ENCODE measurements around the gene XPA. TPM values are rescaled to one million over a fixed set of nuclear protein-coding genes. Genes with fewer than 3 reads are reported as not detected.
"Not testable (repeated sequence)": the region's sequence is repeated elsewhere in the genome, so short reads cannot be mapped to it uniquely, and the experiment has no call there.

Gene XPA
- total RNA-seq, 2 donors from 2014 or later, result 4.9 to 7.3 TPM

GRCh38 chr9:97704851-97705250 is 7.7 kb upstream of the XPA start:
- no peak overlapping the region for H3K9ac ChIP-seq (ENCODE audit: extremely low read depth, low read length, poor library complexity, severe bottlenecking)
- Mint-ChIP-seq H3K27me3 (ENCODE audit: insufficient read depth) (peaks cover 28% of the 10 kb centered on the region), H3K27ac (no peak overlapping the region), H3K9me3 (no peaks in the 10 kb centered on the region), H3K4me1 (peaks cover 24% of the 10 kb centered on the region), H3K4me3 (no peak overlapping the region), H3K36me3 (ENCODE audit: low read depth) (no peaks in the 10 kb centered on the region)
- H3K27ac ChIP-seq (ENCODE audit: low read depth, low read length), result no peak overlapping the region
- no peak for TF ChIP-seq CTCF (conservative IDR thresholded peaks at IDR 0.05)
- H3K4me3 ChIP-seq (ENCODE audit: low read length), result no peak overlapping the region
- DNase-seq, result no peak
- H3K27me3 ChIP-seq (ENCODE audit: control insufficient read depth, insufficient read depth, low read length, poor library complexity, severe bottlenecking), result peaks cover 7% of the 10 kb centered on the region
- H3K9me3 ChIP-seq (ENCODE audit: control insufficient read depth, low read length), result no peaks in the 10 kb centered on the region
- no peaks in the 10 kb centered on the region for H3K4me1 ChIP-seq (ENCODE audit: control insufficient read depth, insufficient read depth, low read length)
- no peaks in the 10 kb centered on the region for H3K36me3 ChIP-seq (ENCODE audit: control insufficient read depth, insufficient read depth, low read length)
- 86% methylated on average over 3 to 4 of the region's 4 CpGs for WGBS, 2 experiments (ENCODE audit: insufficient coverage in 1 of 2, insufficient read length in 1 of 2)

- Mint-ChIP-seq H3K27me3 (ENCODE audit: insufficient read depth) (peaks cover 29% of the 10 kb centered on the region), H3K4me3 (no peak overlapping the region), H3K36me3 (ENCODE audit: low read depth) (no peaks in the 10 kb centered on the region), H3K4me1 (peaks cover 30% of the 10 kb centered on the region), H3K27ac (no peak overlapping the region), H3K9me3 (no peaks in the 10 kb centered on the region)
- no peak for DNase-seq
- Histone ChIP-seq H3K36me3 (ENCODE audit: control insufficient read depth, insufficient read depth, low read length) (no peaks in the 10 kb centered on the region), H3K4me3 (ENCODE audit: low read length) (no peak overlapping the region), H3K9ac (ENCODE audit: extremely low read depth, low read length, poor library complexity, severe bottlenecking) (no peak overlapping the region), H3K27ac (ENCODE audit: low read depth, low read length) (no peak overlapping the region), H3K27me3 (ENCODE audit: control insufficient read depth, insufficient read depth, low read length, poor library complexity, severe bottlenecking) (peaks cover 7% of the 10 kb centered on the region), H3K9me3 (ENCODE audit: control insufficient read depth, low read length) (no peaks in the 10 kb centered on the region), H3K4me1 (ENCODE audit: control insufficient read depth, insufficient read depth, low read length) (no peaks in the 10 kb centered on the region)
- 91 to 92% methylated on average over 3 of the region's 3 CpGs for WGBS, 2 experiments (ENCODE audit: insufficient coverage in 1 of 2, insufficient read length in 1 of 2)
- TF ChIP-seq CTCF (conservative IDR thresholded peaks at IDR 0.05), result no peak
Observed at GRCh38 chr9:97704345-97704677, 7.2 kb upstream of the XPA start.

- no peaks in the 10 kb centered on the region for H3K36me3 Mint-ChIP-seq (ENCODE audit: low read depth)
- Histone ChIP-seq H3K36me3 (ENCODE audit: control insufficient read depth, insufficient read depth, low read length) (no peaks in the 10 kb centered on the region), H3K9ac (ENCODE audit: extremely low read depth, low read length, poor library complexity, severe bottlenecking) (no peak overlapping the region), H3K4me3 (ENCODE audit: low read length) (no peak overlapping the region), H3K9me3 (ENCODE audit: control insufficient read depth, low read length) (no peaks in the 10 kb centered on the region), H3K27me3 (ENCODE audit: control insufficient read depth, insufficient read depth, low read length, poor library complexity, severe bottlenecking) (peaks cover 7% of the 10 kb centered on the region), H3K27ac (ENCODE audit: low read depth, low read length) (no peak overlapping the region), H3K4me1 (ENCODE audit: control insufficient read depth, insufficient read depth, low read length) (no peaks in the 10 kb centered on the region)
- H3K27ac Mint-ChIP-seq, result no peak overlapping the region
- 82 to 85% methylated on average over 8 to 11 of the region's 11 CpGs for WGBS, 2 experiments (ENCODE audit: insufficient coverage in 1 of 2, insufficient read length in 1 of 2)
- peaks cover 31% of the 10 kb centered on the region for H3K4me1 Mint-ChIP-seq
- peaks cover 29% of the 10 kb centered on the region for H3K27me3 Mint-ChIP-seq (ENCODE audit: insufficient read depth)
- no peaks in the 10 kb centered on the region for H3K9me3 Mint-ChIP-seq
- TF ChIP-seq CTCF (conservative IDR thresholded peaks at IDR 0.05), result no peak
- no peak overlapping the region for H3K4me3 Mint-ChIP-seq
- no peak for DNase-seq
Observed at GRCh38 chr9:97703437-97704344, 6.6 kb upstream of the XPA start.

GRCh38 chr9:97699824-97700223 is 2.7 kb upstream of the XPA start:
- H3K27ac Mint-ChIP-seq; H3K4me3 Mint-ChIP-seq; H3K4me3 ChIP-seq (ENCODE audit: low read length); H3K9me3 Mint-ChIP-seq; DNase-seq; H3K27me3 ChIP-seq (ENCODE audit: control insufficient read depth, insufficient read depth, low read length, poor library complexity, severe bottlenecking); H3K9ac ChIP-seq (ENCODE audit: extremely low read depth, low read length, poor library complexity, severe bottlenecking); H3K9me3 ChIP-seq (ENCODE audit: control insufficient read depth, low read length); H3K36me3 Mint-ChIP-seq (ENCODE audit: low read depth); H3K36me3 ChIP-seq (ENCODE audit: control insufficient read depth, insufficient read depth, low read length); H3K27me3 Mint-ChIP-seq (ENCODE audit: insufficient read depth); H3K27ac ChIP-seq (ENCODE audit: low read depth, low read length): not testable (repeated sequence)
- WGBS, 2 experiments (ENCODE audit: insufficient coverage in 1 of 2, insufficient read length in 1 of 2), result 90 to 93% methylated on average over 3 of the region's 3 CpGs
- H3K4me1 Mint-ChIP-seq, result peaks cover 49% of the 10 kb centered on the region
- peaks cover 10% of the 10 kb centered on the region for H3K4me1 ChIP-seq (ENCODE audit: control insufficient read depth, insufficient read depth, low read length)

- not testable (repeated sequence) for H3K9me3 ChIP-seq (ENCODE audit: control insufficient read depth, low read length); H3K36me3 Mint-ChIP-seq (ENCODE audit: low read depth); H3K4me3 Mint-ChIP-seq; H3K9ac ChIP-seq (ENCODE audit: extremely low read depth, low read length, poor library complexity, severe bottlenecking); H3K36me3 ChIP-seq (ENCODE audit: control insufficient read depth, insufficient read depth, low read length); H3K9me3 Mint-ChIP-seq; H3K27me3 Mint-ChIP-seq (ENCODE audit: insufficient read depth); DNase-seq; H3K27ac ChIP-seq (ENCODE audit: low read depth, low read length); H3K27ac Mint-ChIP-seq; H3K4me3 ChIP-seq (ENCODE audit: low read length); H3K27me3 ChIP-seq (ENCODE audit: control insufficient read depth, insufficient read depth, low read length, poor library complexity, severe bottlenecking)
- 93 to 96% methylated on average over 13 of the region's 13 CpGs for WGBS, 2 experiments (ENCODE audit: insufficient coverage in 1 of 2, insufficient read length in 1 of 2)
- peaks cover 10% of the 10 kb centered on the region for H3K4me1 ChIP-seq (ENCODE audit: control insufficient read depth, insufficient read depth, low read length)
- H3K4me1 Mint-ChIP-seq, result peaks cover 49% of the 10 kb centered on the region
Observed at GRCh38 chr9:97699281-97699680, 2.1 kb upstream of the XPA start.
